GM12878 (cell line): ENCODE measurements around the gene SLC25A26.

Experiments
- CHD2 ChIP-seq: IDR thresholded peaks from 2 replicates; pipeline ENCODE4 v1.6.1; 2011; ENCODE audit warnings: low read depth, low read length, improper control_type of control experiment, borderline replicate concordance
- CREB1 ChIP-seq: IDR thresholded peaks from 2 replicates; pipeline ENCODE4 v1.6.1; 2012; ENCODE audit warnings: low read depth, mild to moderate bottlenecking, inconsistent platforms
- NFYB ChIP-seq: IDR thresholded peaks from 2 replicates; pipeline ENCODE4 v1.6.1; 2011; ENCODE audit warnings: low read depth, mild to moderate bottlenecking, low read length, improper control_type of control experiment, moderate library complexity; ENCODE audit not compliant: insufficient read depth
- RAD51 ChIP-seq: fragments of 450-650 bp; IDR thresholded peaks from 2 replicates; pipeline ENCODE4 v1.6.1; 2016; ENCODE audit warnings: moderate library complexity, mild to moderate bottlenecking, inconsistent platforms
- RCOR1 ChIP-seq: conservative IDR thresholded peaks from 2 replicates; pipeline ENCODE4 v1.6.1; 2012; ENCODE audit warnings: low read depth, low read length, improper control_type of control experiment
- RFX5 ChIP-seq: IDR thresholded peaks from 2 replicates; pipeline ENCODE4 v1.6.1; 2011; ENCODE audit warnings: low read depth, low read length, improper control_type of control experiment
- TCF7 ChIP-seq: IDR thresholded peaks from 2 replicates; pipeline ENCODE4 v1.6.1; 2014; ENCODE audit warnings: antibody characterized with exemption, borderline replicate concordance
- YY1 ChIP-seq: IDR thresholded peaks from 2 replicates; pipeline ENCODE4 v1.6.1; 2011; ENCODE audit warnings: low read depth, mild to moderate bottlenecking, low read length
- TF ChIP-seq, protein P1 (sequence below), 3 experiments: IDR thresholded peaks in 2 of 3; conservative IDR thresholded peaks in 1 of 3; 2 replicates each; pipeline ENCODE4 v1.5.1; 2011; ENCODE audit warnings: low read depth in 3 of 3, low read length in 3 of 3, mild to moderate bottlenecking in 3 of 3, control low read depth in 2 of 3, moderate library complexity in 2 of 3, inconsistent platforms in 1 of 3, mixed read lengths in 1 of 3; ENCODE audit not compliant: control insufficient read depth in 2 of 3, insufficient read depth in 1 of 3; ENCODE audit errors: extremely low read depth in 1 of 3
- TF ChIP-seq, protein P2 (sequence below): fragments of 450-650 bp; IDR thresholded peaks from 2 replicates; pipeline ENCODE4 v1.6.1; 2017; ENCODE audit warnings: mild to moderate bottlenecking
- TF ChIP-seq, protein P3 (sequence below): IDR thresholded peaks from 2 replicates; pipeline ENCODE4 v1.6.1; 2011; ENCODE audit warnings: mild to moderate bottlenecking, low read depth, low read length, moderate library complexity; ENCODE audit not compliant: insufficient replicate concordance

DNA sequence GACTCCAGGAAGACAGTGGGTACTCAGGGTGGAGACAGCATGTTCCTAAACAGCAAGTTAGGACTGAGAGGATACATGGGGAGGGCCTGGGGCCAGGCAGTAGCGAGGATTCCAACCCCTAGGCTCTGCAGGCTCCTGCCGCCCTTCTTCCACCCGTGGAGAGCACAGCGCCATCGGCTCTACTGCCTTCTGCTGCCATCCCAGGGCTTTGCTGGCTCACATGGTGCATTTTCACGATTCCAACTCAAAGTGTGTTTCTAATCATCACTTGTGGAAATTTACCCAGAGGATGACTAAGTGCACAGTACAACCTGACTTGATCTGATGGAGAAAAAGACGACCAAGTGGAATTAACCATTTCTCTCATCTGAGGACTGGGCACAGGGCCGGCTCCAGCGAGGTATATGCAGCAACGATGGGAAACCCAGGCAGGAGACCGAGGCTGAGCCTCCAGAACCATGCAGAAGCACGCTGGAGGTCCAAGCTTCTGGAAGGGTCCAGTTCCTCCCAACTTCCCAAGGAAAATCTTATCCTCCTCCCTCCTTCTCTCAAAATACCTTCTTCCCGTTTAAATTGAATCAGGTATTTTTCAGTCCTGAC, 175.5 kb downstream of the SLC25A26 start:
- no peak for TF ChIP-seq CREB1
- TF ChIP-seq TCF7 = no peak
- TF ChIP-seq, protein P1, sequence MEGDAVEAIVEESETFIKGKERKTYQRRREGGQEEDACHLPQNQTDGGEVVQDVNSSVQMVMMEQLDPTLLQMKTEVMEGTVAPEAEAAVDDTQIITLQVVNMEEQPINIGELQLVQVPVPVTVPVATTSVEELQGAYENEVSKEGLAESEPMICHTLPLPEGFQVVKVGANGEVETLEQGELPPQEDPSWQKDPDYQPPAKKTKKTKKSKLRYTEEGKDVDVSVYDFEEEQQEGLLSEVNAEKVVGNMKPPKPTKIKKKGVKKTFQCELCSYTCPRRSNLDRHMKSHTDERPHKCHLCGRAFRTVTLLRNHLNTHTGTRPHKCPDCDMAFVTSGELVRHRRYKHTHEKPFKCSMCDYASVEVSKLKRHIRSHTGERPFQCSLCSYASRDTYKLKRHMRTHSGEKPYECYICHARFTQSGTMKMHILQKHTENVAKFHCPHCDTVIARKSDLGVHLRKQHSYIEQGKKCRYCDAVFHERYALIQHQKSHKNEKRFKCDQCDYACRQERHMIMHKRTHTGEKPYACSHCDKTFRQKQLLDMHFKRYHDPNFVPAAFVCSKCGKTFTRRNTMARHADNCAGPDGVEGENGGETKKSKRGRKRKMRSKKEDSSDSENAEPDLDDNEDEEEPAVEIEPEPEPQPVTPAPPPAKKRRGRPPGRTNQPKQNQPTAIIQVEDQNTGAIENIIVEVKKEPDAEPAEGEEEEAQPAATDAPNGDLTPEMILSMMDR (IDR thresholded peaks at IDR 0.05 in 2 of 3, conservative IDR thresholded peaks at IDR 0.05 in 1 of 3; ENCODE audit: control insufficient read depth in 2 of 3, extremely low read depth in 1 of 3, insufficient read depth in 1 of 3, low read depth in 3 of 3, low read length in 3 of 3) = no peak
- TF ChIP-seq RCOR1 = no peak
- TF ChIP-seq RFX5 = no peak
- TF ChIP-seq CHD2 = no peak
- TF ChIP-seq RAD51 = no peak
- no peak for TF ChIP-seq NFYB
- no peak for TF ChIP-seq YY1
- TF ChIP-seq, protein P2, sequence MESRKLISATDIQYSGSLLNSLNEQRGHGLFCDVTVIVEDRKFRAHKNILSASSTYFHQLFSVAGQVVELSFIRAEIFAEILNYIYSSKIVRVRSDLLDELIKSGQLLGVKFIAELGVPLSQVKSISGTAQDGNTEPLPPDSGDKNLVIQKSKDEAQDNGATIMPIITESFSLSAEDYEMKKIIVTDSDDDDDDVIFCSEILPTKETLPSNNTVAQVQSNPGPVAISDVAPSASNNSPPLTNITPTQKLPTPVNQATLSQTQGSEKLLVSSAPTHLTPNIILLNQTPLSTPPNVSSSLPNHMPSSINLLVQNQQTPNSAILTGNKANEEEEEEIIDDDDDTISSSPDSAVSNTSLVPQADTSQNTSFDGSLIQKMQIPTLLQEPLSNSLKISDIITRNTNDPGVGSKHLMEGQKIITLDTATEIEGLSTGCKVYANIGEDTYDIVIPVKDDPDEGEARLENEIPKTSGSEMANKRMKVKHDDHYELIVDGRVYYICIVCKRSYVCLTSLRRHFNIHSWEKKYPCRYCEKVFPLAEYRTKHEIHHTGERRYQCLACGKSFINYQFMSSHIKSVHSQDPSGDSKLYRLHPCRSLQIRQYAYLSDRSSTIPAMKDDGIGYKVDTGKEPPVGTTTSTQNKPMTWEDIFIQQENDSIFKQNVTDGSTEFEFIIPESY = no peak
- TF ChIP-seq, protein P3, sequence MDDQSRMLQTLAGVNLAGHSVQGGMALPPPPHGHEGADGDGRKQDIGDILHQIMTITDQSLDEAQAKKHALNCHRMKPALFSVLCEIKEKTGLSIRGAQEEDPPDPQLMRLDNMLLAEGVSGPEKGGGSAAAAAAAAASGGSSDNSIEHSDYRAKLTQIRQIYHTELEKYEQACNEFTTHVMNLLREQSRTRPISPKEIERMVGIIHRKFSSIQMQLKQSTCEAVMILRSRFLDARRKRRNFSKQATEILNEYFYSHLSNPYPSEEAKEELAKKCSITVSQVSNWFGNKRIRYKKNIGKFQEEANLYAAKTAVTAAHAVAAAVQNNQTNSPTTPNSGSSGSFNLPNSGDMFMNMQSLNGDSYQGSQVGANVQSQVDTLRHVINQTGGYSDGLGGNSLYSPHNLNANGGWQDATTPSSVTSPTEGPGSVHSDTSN = no peak
